GM12878 (cell line): ENCODE data around the gene FLACC1. TPM values are rescaled to one million over a fixed set of nuclear protein-coding genes. Genes with fewer than 3 reads are reported as not detected.

Experiments
- ATAC-seq: fragments of 200-7000 bp; cut with Tn5 transposase; 3 replicates; pipeline ENCODE4 v1.9.1; 2020; ENCODE audit warnings: mild to moderate bottlenecking, moderate library complexity
- BruUV-seq: library from RNA; stranded (reverse); fragments of 400-500 nt; replicated peaks from 2 replicates; lab custom pipeline; 2021; lab: Mats Ljungman, UMichigan
- CTCF ChIA-PET: fragments of 300-600 bp; sonication (Branson Sonifier 250); formaldehyde crosslinking; extraction: SDS; loops from one replicate; lab custom pipeline; 2021; ENCODE audit warnings: inconsistent platforms; lab: Yijun Ruan, JAX
- POLR2A ChIA-PET: fragments of 350-600 bp; formaldehyde crosslinking; extraction: SDS; loops from one replicate; lab custom pipeline; 2021; ENCODE audit warnings: inconsistent platforms; lab: Charles Lee
- RAD21 ChIA-PET: fragments of 300-600 bp; sonication (Branson Sonifier 250); formaldehyde crosslinking; loops from one replicate; lab custom pipeline; 2023; ENCODE audit warnings: antibody characterized with exemption; ENCODE audit not compliant: unreplicated experiment; lab: Charles Lee
- SMC1A ChIA-PET: fragments of 300-600 bp; sonication (Branson Sonifier 250); formaldehyde crosslinking; loops from one replicate; lab custom pipeline; 2023; ENCODE audit not compliant: unreplicated experiment, uncharacterized antibody; lab: Charles Lee
- DNase-seq: peaks from one replicate; pipeline ENCODE4 v3.0.0-alpha.2; 2011; ENCODE audit warnings: low read depth, low spot score
- FAIRE-seq: peaks from 3 replicates; lab custom pipeline; 2011; peaks lifted over from hg19 to GRCh38; lab: Jason Lieb, UNC
- H2AFZ ChIP-seq: 2 replicates; pipeline ENCODE4 v1.6.0; 2011; ENCODE audit warnings: low read depth, low read length, control low read depth; ENCODE audit not compliant: control insufficient read depth
- H3K27ac ChIP-seq: 2 replicates; pipeline ENCODE4 v1.5.1; 2011; ENCODE audit warnings: control low read depth; ENCODE audit not compliant: control insufficient read depth, insufficient read depth
- H3K27me3 ChIP-seq, 2 experiments: replicated peaks in 1 of 2; 2 replicates each; pipeline versions ENCODE4 v1.6.0 to v1.6.1; 2011; ENCODE audit warnings: low read length in 1 of 2; ENCODE audit not compliant: control insufficient read depth in 2 of 2, insufficient read depth in 2 of 2
- H3K36me3 ChIP-seq, 2 experiments: 2 replicates each; pipeline ENCODE4 v1.5.1; 2011; ENCODE audit warnings: low read length in 1 of 2; ENCODE audit not compliant: control insufficient read depth in 2 of 2, insufficient read depth in 2 of 2
- H3K4me1 ChIP-seq: 2 replicates; pipeline ENCODE4 v1.6.1; 2011; ENCODE audit warnings: mild to moderate bottlenecking, low read length, moderate library complexity, mixed read lengths; ENCODE audit not compliant: control insufficient read depth, insufficient read depth
- H3K4me2 ChIP-seq: 2 replicates; pipeline ENCODE4 v1.6.0; 2011; ENCODE audit warnings: control low read depth; ENCODE audit not compliant: control insufficient read depth, insufficient read depth
- H3K4me3 ChIP-seq: fragments of 200-600 bp; sonication (generic); 2 replicates; pipeline ENCODE4 v1.5.1; 2016
- H3K79me2 ChIP-seq: 2 replicates; pipeline ENCODE4 v1.6.0; 2011; ENCODE audit warnings: low read length; ENCODE audit not compliant: control insufficient read depth, insufficient read depth
- H3K9ac ChIP-seq: 2 replicates; pipeline ENCODE4 v1.8.0; 2011; ENCODE audit warnings: low read length, control low read depth, mixed read lengths; ENCODE audit not compliant: control insufficient read depth, insufficient read depth
- H3K9me3 ChIP-seq: replicated peaks from 3 replicates; pipeline ENCODE4 v1.5.1; 2011; ENCODE audit warnings: mild to moderate bottlenecking, low read length; ENCODE audit not compliant: control insufficient read depth, insufficient read depth
- H4K20me1 ChIP-seq: 2 replicates; pipeline ENCODE4 v1.6.0; 2011; ENCODE audit not compliant: control insufficient read depth, insufficient read depth
- KLF5 ChIP-seq: fragments of 450-650 bp; IDR thresholded peaks from 2 replicates; pipeline ENCODE4 v1.6.1; 2014; ENCODE audit warnings: mild to moderate bottlenecking; ENCODE audit not compliant: partially characterized antibody
- NBN ChIP-seq: fragments of 450-650 bp; IDR thresholded peaks from 2 replicates; pipeline ENCODE4 v1.6.1; 2016
- WGBS: methylation state at CpG from one replicate; pipeline ENCODE4 v1.1.6; 2016; ENCODE audit warnings: low lambda C conversion rate; ENCODE audit not compliant: insufficient replicate concordance, insufficient coverage; ENCODE audit errors: missing lambda C conversion rate; 5-methylcytosine and 5-hydroxymethylcytosine counted together
- in situ Hi-C: fragments of 300-500 bp; cut with MboI; formaldehyde crosslinking; loops from 9 replicates; pipeline ENCODE4 v1.14.3; 2018; ENCODE audit warnings: mixed read lengths
- intact Hi-C: fragments of 100-400 bp; cut with micrococcal nuclease; formaldehyde crosslinking; loops from one replicate; pipeline ENCODE4 v1.14.2; 2022; ENCODE audit not compliant: unreplicated experiment
- polyA plus RNA-seq, 11 experiments: library from polyadenylated mRNA; depleted of rRNA in 4 of 11; unstranded in 6 of 11; stranded (reverse) in 5 of 11; fragments of >200 nt; fragmentation: Nextera tagmentation in 4 of 11; fragmentation: Illumina TruSeq in 1 of 11; extraction: Ambion mirVana in 4 of 11; extraction: Trizol in 1 of 11; gene quantifications; 1 replicate in 1 of 11; 2 replicates in 10 of 11; pipeline versions ENCODE4 v1.2.1 to v1.2.3, GENCODE V29; 2011 to 2016; ENCODE audit warnings: inconsistent platforms in 2 of 11, missing spikeins in 2 of 11, low read depth in 1 of 11
- total RNA-seq, 4 experiments: library from RNA; depleted of rRNA in 3 of 4; stranded (reverse); fragments of >200 nt in 3 of 4; fragmentation: Illumina TruSeq in 1 of 4; extraction: Trizol in 1 of 4; gene quantifications; 2 replicates each; pipeline versions ENCODE4 v1.2.1 to v1.2.3, GENCODE V29; 2013 to 2021
- TF ChIP-seq, protein P1 (sequence below): fragments of 450-650 bp; IDR thresholded peaks from 2 replicates; pipeline ENCODE4 v1.6.1; 2017; ENCODE audit warnings: antibody characterized with exemption, mild to moderate bottlenecking, moderate library complexity
- TF ChIP-seq, protein P2 (sequence below): fragments of 450-650 bp; IDR thresholded peaks from 2 replicates; pipeline ENCODE4 v1.6.1; 2016; ENCODE audit warnings: mild to moderate bottlenecking
- TF ChIP-seq, protein P3 (sequence below): fragments of 150-350 bp; IDR thresholded peaks from 2 replicates; pipeline ENCODE4 v1.6.1; 2016; ENCODE audit warnings: low read depth, low read length

Gene FLACC1
- total and polyA plus RNA-seq, 10 of the 15 experiments (the other 5 are each of a cell fraction or from before 2014, with no cell fraction given), result 0.08 to 0.54 (median 0.30) TPM; not detected in 2

DNA sequence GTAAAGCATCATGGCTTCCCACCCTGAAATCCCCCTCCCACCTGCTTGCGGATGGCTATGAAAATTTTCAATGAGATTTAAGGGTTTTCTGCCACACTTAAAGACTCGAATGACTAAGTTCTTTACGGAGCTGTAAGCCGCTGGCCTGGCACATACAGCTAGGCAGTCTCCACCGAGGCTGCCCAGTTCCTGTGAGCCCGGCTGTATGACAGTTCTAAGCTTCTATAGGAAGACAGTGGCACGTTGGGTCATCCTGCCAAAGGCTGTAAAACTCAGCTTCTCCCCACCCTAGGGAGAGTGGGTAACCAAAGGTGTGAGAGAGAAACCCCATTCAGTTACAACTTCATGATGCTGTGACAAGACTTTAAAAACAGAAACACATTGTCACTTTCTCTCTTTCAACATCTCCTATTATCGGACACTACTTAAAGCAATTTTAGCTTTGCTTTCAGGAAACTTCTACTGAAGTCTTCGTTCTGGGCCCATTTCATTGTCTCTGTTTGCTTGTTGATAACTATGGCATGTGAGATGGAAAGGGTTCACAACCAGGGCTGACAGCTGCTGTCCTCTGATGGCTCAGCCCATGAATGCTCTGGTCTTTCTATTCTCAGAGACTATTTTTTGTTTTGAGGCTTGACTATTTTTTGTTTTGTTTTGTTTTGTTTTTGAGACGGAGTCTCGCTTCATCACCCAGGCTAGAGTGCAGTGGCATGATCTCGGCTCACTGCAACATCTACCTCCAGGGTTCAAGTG is 89.7 kb downstream of the FLACC1 start:
- H2AFZ ChIP-seq, result no peak overlapping the region
- no peak for DNase-seq
- no peaks in the 10 kb centered on the region for H3K4me1 ChIP-seq
- no peak for FAIRE-seq
- no peaks in the 10 kb centered on the region; the same call in 1 of the 2 replicates for H3K79me2 ChIP-seq
- H3K4me2 ChIP-seq, result no peak overlapping the region
- no peak overlapping the region for H3K27ac ChIP-seq
- in situ Hi-C loops, result no loop called here
- ChIA-PET CTCF (interaction anchor here (0.6 to 2.1 kb wide), 6 partner anchors 9 to 54 kb away, joined by 3 to 16 read pairs (median 4); no protein-coding TSS in a partner anchor), POLR2A (interaction anchor here (1.0 to 2.0 kb wide), 3 partner anchors 10 to 15 kb away, joined by 3 to 6 read pairs (median 5); no protein-coding TSS in a partner anchor), RAD21 (interaction anchor here (1.2 to 4.6 kb wide), 5 partner anchors 11 to 84 kb away, joined by 3 to 41 read pairs (median 4); partner anchors contain the start of gene CASP10), SMC1A (interaction anchor here (0.6 to 1.8 kb wide), 7 partner anchors 11 to 96 kb away, joined by 3 to 4 read pairs (median 3); no protein-coding TSS in a partner anchor)
- no peaks in the 10 kb centered on the region for H3K27me3 ChIP-seq
- intact Hi-C loops, result loop anchor here (10.0 kb wide), 1 partner anchor 377 kb away; the partner anchor contains the start of gene TMEM237
- no peak for TF ChIP-seq NBN
- H3K4me3 ChIP-seq, result no peak overlapping the region
- H3K9me3 ChIP-seq, result no peaks in the 10 kb centered on the region
- no peaks in the 10 kb centered on the region for H4K20me1 ChIP-seq
- no TSS peak for BruUV-seq
- 92% methylated on average over 12 of the region's 12 CpGs for WGBS
- ATAC-seq, result no peak
- peaks cover 2 to 10% of the 10 kb centered on the region in 2 experiments for H3K36me3 ChIP-seq
- no peak overlapping the region for H3K9ac ChIP-seq

DNA sequence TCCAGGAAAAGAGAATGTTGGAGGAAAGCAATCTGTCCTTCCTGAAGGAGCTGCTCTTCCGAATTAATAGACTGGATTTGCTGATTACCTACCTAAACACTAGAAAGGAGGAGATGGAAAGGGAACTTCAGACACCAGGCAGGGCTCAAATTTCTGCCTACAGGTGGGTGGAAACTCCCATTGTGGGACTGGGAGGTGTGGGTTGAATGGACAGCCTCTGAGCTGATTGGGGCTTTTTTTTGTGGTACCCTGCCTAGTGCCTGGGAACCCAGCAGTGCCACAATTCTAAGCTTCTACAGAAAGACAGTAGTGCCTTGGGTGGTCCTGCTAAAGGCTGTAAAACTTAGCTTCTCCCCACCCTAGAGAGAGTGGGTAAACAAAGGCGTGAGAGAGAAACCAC is 90.5 kb downstream of the FLACC1 start:
- 0 out of 2 replicates have a peak, but pooled peaks cover under 1% of the 10 kb centered on the region for H3K4me1 ChIP-seq
- in situ Hi-C loops (no loop called here), intact Hi-C loops (loop anchor here (10.0 kb wide), 1 partner anchor 378 kb away; the partner anchor contains the start of gene TMEM237)
- POLR2A ChIA-PET, result interaction anchor here (1.1 to 2.0 kb wide), 2 partner anchors 11 to 12 kb away, joined by 5 to 6 read pairs; no protein-coding TSS in a partner anchor
- H3K27ac ChIP-seq, result no peak overlapping the region
- SMC1A ChIA-PET, result interaction anchor here (1.2 to 1.8 kb wide), 5 partner anchors 12 to 97 kb away, joined by 3 to 4 read pairs (median 4); no protein-coding TSS in a partner anchor
- no peak overlapping the region for H3K9ac ChIP-seq
- H3K79me2 ChIP-seq, result peaks cover under 1% of the 10 kb centered on the region; the same call in 1 of the 2 replicates
- no TSS peak for BruUV-seq
- DNase-seq (no peak), FAIRE-seq (no peak), ATAC-seq (peak; percentile 73)
- RAD21 ChIA-PET, result interaction anchor here (0.8 to 4.6 kb wide), 6 partner anchors 11 to 148 kb away, joined by 3 to 41 read pairs (median 4); partner anchors contain the start of gene CASP10
- CTCF ChIA-PET, result interaction anchor here (1.2 to 2.1 kb wide), 4 partner anchors 10 to 34 kb away, joined by 3 to 16 read pairs (median 4); no protein-coding TSS in a partner anchor
- H2AFZ ChIP-seq, result no peak overlapping the region
- no peaks in the 10 kb centered on the region for H3K27me3 ChIP-seq
- H3K9me3 ChIP-seq, result no peaks in the 10 kb centered on the region
- H4K20me1 ChIP-seq, result no peaks in the 10 kb centered on the region
- H3K4me2 ChIP-seq, result no peak overlapping the region
- peaks cover 2 to 4% of the 10 kb centered on the region in 2 experiments; a peak in 3 of 4 replicates for H3K36me3 ChIP-seq
- no peak overlapping the region for H3K4me3 ChIP-seq
- WGBS, result 90% methylated on average over 2 of the region's 2 CpGs
- TF ChIP-seq, protein P1, sequence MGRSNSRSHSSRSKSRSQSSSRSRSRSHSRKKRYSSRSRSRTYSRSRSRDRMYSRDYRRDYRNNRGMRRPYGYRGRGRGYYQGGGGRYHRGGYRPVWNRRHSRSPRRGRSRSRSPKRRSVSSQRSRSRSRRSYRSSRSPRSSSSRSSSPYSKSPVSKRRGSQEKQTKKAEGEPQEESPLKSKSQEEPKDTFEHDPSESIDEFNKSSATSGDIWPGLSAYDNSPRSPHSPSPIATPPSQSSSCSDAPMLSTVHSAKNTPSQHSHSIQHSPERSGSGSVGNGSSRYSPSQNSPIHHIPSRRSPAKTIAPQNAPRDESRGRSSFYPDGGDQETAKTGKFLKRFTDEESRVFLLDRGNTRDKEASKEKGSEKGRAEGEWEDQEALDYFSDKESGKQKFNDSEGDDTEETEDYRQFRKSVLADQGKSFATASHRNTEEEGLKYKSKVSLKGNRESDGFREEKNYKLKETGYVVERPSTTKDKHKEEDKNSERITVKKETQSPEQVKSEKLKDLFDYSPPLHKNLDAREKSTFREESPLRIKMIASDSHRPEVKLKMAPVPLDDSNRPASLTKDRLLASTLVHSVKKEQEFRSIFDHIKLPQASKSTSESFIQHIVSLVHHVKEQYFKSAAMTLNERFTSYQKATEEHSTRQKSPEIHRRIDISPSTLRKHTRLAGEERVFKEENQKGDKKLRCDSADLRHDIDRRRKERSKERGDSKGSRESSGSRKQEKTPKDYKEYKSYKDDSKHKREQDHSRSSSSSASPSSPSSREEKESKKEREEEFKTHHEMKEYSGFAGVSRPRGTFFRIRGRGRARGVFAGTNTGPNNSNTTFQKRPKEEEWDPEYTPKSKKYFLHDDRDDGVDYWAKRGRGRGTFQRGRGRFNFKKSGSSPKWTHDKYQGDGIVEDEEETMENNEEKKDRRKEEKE, result no peak
- TF ChIP-seq KLF5, result no peak
- TF ChIP-seq, protein P2, sequence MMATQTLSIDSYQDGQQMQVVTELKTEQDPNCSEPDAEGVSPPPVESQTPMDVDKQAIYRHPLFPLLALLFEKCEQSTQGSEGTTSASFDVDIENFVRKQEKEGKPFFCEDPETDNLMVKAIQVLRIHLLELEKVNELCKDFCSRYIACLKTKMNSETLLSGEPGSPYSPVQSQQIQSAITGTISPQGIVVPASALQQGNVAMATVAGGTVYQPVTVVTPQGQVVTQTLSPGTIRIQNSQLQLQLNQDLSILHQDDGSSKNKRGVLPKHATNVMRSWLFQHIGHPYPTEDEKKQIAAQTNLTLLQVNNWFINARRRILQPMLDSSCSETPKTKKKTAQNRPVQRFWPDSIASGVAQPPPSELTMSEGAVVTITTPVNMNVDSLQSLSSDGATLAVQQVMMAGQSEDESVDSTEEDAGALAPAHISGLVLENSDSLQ, result no peak
- TF ChIP-seq, protein P3, sequence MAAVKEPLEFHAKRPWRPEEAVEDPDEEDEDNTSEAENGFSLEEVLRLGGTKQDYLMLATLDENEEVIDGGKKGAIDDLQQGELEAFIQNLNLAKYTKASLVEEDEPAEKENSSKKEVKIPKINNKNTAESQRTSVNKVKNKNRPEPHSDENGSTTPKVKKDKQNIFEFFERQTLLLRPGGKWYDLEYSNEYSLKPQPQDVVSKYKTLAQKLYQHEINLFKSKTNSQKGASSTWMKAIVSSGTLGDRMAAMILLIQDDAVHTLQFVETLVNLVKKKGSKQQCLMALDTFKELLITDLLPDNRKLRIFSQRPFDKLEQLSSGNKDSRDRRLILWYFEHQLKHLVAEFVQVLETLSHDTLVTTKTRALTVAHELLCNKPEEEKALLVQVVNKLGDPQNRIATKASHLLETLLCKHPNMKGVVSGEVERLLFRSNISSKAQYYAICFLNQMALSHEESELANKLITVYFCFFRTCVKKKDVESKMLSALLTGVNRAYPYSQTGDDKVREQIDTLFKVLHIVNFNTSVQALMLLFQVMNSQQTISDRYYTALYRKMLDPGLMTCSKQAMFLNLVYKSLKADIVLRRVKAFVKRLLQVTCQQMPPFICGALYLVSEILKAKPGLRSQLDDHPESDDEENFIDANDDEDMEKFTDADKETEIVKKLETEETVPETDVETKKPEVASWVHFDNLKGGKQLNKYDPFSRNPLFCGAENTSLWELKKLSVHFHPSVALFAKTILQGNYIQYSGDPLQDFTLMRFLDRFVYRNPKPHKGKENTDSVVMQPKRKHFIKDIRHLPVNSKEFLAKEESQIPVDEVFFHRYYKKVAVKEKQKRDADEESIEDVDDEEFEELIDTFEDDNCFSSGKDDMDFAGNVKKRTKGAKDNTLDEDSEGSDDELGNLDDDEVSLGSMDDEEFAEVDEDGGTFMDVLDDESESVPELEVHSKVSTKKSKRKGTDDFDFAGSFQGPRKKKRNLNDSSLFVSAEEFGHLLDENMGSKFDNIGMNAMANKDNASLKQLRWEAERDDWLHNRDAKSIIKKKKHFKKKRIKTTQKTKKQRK, result no peak
